NCI-H146 (cell line): ENCODE measurements around the gene ELK3.

Experiments used
- DNase-seq: peaks from one replicate; lab custom pipeline; 2025; lab: John Stamatoyannopoulos, UW

ELK3 gene

DNA sequence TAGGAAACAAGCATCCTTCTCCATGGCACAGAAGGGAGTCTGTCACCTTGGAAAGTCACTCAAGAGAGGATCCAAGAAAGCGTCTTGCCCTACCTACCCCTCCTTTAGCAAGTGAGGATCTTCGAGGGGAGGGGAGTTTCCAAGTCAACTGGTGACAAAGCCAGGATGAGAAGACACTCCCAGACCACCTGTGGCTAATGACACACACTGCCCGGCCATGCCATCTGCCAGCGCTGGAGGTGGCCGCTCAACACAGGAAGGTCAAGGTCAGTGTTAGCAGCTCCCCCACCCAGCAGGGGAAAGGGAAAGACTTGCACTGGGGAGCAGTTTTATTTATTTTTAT lies 41.3 kb downstream of the ELK3 start:
- peak; percentile 85 for DNase-seq

DNA sequence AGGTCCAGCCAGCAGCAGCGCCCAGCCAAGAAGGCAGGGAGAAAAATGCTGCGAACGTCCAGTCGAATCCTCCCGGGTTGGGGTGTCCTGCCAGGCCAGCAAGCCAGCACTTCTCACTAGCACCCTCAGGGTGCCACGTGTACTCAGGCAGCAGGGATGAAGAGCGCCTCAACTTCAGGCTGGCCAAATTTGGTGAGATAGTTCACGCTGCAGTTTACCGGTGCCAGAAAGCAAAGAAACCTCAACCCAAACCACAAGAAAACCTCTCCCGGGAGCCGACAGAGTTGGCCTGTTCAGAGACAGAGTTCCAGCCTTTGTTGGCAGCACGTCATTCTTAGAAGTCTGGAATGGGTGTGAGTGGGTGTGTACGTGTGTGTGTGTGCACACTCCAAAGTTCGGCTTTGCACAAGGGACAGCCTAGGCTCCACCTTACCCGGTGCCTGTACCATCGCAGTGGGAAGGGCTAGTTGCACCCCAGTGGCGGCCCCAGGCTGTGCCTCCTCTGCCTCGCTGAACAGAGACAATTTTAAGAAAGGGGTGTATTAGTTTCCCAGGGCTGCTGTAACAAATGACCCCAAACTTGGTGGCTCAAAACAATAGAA lies 42.1 kb downstream of the ELK3 start:
- DNase-seq = no peak

DNA sequence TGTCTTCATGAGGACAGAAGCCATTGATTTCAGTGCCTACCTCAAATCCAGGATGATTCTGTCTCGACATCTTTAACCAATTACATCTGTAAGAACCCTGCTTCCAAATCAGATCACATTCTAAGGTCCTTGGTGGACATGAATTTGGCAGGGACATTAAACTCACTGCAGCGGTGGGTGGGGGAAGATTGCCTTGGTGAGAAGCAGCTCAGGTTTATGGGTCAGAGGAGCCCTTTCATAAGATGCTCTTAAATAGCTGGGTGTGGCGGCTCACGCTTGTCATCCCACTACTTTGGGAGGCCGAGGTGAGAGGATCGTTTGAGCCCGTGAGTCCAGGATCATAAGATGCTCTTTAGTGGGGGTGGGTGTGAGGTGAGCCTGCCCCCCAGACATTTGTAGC lies 42.9 kb downstream of the ELK3 start:
- no peak for DNase-seq

DNA sequence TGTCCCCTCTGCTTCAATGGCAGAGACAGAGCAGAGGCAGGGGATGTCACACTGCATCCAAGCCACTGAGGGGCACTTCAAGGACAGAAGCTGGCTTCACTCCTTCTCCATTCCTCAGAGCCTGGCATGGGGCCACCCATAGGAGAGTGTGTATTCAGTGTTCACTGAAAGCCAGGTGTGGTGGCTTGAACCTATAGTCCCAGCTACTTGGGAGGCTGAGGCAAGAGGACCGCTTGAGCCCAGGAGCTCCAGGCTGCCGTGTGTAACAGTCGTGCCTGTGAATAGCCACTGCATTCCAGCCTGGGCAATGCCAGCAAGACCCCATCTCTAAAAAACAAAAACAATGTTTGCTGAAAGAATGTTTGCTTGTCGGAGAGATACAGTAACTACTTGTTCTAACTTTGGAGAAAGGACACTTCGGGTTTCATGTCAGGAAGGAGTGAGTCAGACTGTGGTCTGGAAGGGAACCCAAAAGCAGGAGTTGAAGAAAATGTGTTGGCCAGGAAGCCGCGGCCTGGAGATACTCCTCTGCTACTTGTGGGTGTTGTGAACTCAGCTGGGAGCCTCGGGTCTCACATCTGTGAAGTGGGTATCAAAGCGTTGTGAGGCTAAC lies 43.4 kb downstream of the ELK3 start:
- DNase-seq = no peak

DNA sequence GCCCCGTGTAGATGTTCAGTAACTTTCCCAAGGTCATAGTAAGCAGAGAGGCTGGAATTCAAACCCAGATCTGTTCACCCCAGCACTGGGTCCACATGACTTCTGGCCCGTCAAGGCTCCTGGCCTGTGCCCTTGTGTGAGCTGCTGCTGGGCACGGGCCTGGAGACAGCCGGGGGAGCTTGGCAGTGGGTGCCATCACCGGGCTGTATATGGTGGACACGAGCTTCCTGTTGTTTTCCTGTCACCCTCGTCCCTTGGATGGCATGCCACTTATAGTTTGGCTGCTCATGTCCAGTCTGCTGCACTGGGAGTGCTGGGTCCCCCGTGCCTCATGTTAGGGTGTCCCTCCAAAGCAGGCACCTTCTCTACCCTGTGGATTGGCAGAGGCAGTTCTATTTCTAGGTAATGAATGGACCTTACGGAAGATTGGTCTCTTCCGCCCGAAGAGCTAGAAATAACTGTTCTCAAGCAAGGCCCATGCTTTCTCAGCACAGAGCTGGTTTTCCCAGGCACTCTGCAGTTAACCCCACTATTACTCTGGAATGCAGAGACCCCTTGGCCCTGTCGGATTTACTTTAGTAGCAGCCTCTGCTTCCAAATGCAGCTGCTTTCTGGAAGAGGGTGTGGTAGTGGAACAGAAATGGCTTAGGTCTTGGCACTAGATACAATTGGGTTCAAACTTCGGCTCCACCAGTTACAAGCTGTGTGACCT lies 44.3 kb downstream of the ELK3 start:
- DNase-seq = no peak

DNA sequence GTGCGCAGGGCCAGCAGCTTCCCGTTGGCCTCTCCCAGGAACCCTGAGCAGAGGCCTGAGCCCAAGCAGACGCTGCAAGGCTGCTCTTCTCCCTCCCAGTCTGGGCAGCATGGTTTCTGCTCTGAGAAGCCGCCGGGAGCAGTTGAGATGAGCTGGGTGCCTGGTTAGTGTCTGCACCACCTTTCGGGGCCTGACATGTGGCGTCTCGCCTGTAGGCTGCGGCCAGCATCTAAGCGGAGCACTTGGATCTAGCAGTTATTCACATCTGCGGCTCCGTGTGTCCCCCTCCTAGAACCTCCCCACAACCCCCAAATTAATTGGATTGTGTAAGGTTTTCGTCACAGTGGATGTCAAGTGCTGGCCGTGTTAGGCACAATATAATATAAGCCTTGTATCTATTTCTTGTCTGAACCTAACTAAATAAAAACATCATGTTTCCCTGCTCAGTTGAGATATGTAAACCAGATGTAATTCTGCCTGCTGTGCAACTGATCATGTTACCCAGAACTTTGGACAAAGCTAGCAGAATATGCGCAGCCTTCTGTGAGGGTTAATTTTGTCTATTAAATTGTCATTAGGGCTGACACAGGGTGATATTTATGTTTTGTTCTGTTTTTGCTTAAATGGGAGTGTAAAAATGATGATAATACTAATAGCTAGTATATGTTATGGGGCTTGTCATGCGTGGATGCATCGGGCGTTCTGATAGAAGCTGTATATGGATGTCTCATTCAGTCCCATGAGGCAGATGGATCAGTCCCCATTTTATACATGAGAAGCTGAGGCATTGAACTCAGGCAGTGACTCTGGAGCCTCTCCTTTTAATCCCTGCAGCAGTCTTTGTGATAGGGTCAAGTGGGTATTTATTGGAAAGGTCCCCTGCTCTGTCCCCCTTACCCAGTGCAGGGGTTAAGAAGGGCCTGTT lies 45.8 kb downstream of the ELK3 start:
- no peak for DNase-seq

DNA sequence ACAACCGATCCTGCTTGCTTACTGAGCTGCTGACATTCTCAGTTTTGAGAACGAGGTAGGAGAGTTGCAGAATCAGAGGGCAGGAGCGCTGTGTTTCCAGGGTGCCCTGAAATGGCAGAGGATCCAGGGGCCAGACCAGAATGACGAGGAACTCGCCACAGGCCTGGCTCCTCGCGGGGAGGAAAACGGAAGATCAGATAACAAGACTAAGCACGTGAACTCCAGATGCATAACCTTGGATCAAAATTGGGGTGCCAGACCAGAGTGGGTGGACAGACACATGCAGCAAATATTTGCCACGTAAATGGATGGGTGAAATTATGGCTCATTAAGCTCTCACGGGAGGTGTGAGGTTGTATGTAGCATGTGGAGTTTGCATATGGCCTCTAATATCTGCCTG lies 46.5 kb downstream of the ELK3 start:
- DNase-seq = no peak

DNA sequence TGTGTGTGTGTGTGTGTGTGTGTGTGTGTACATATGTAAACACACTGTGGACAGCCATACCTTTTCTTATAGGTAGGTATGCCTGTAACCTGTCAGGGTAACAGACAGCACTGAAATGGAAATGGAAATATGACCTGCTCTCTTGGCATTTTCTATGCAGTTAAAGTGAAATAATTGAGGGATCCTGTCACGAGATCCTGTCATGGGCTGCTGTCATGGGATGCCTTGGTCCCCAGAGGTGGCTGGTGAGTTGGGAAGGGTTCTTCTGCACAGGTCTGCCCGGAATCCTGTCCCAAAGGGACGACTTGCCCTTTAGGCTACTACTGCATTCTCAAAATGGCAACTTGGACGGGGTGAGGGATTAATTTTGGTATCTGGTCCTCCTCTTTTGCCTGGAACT lies 47.3 kb downstream of the ELK3 start:
- DNase-seq = no peak

DNA sequence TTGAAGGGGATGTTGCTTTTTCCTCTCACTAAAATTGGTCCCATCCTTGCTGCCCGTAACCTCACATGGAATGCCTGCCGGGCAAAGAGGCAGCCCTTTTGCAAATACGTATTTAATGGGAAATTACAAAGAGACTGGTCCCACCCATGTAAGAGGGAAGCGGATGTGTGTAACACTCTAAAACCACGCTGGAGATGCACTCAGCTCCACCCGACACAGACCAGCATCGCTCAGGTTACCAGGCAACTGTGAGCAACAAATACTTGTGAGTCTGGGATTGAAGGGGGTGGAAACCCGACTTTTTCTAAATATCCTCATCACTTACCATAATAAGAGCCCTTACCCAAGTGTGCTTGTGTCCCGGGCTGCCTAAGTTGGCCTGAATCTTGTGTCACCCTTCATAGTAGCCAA lies 47.7 kb downstream of the ELK3 start:
- no peak for DNase-seq

DNA sequence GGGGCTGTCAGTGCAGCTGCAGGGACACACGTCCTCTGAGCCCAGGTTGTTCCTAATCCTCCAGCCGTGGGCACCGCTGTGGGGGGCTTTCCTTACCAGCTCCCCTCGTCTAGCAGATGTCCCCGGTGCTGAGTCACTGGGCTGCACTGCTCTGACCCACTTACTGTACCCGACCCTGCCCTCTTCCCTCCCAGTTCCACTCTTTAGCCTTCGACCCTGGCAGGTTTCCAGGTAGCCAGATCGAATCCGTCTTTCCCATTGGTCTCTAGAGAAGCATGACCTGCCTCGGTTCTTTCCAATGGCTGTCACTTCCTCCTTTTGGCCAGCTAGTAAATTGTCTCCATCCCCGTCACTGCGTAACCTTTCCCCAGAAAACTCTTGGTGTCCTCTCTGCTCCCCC lies 48.4 kb downstream of the ELK3 start:
- no peak for DNase-seq

DNA sequence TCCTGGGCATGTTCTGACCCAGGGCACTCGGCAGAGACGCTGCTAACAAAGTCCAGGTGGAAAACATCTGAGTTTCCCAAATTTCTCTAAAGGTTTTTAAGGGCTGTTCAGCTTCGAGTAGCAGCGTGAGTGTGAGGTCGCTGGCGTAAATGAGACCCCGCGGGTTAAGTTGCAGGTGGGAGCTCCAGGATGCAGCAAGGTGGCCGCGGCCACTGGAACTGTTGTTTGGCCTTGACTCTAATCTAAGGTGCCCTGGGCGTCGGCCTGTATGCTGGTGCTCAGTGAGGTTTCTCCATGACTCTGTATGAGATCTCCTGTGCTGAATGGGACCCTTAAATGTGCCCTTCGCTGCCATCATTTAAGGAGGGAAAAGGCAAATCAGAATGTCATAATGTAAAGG lies 50.7 kb downstream of the ELK3 start:
- no peak for DNase-seq

DNA sequence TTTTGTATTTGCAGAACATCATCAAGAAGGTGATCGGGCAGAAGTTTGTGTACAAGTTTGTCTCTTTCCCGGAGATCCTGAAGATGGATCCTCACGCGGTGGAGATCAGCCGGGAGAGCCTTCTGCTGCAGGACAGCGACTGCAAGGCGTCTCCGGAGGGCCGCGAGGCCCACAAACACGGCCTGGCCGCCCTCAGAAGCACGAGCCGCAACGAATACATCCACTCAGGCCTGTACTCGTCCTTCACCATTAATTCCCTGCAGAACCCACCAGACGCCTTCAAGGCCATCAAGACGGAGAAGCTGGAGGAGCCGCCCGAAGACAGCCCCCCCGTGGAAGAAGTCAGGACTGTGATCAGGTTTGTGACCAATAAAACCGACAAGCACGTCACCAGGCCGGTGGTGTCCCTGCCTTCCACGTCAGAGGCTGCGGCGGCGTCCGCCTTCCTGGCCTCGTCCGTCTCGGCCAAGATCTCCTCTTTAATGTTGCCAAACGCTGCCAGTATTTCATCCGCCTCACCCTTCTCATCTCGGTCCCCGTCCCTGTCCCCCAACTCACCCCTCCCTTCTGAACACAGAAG lies 52.8 kb downstream of the ELK3 start:
- no peak for DNase-seq

DNA sequence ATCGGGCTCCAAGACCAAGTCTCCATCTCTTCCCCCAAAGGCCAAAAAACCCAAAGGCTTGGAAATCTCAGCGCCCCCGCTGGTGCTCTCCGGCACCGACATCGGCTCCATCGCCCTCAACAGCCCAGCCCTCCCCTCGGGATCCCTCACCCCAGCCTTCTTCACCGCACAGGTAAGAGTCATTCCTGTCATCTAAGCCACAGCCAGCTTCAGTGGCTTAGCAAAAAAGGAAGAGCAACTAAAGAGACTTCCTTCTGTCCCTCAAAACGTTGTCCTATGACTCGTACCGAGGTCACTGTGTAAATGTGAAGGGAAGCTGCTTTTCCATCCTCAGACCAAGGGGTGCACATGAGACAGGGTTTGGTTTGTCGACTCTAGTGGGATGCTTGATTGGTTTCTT lies 53.4 kb downstream of the ELK3 start:
- DNase-seq = no peak

DNA sequence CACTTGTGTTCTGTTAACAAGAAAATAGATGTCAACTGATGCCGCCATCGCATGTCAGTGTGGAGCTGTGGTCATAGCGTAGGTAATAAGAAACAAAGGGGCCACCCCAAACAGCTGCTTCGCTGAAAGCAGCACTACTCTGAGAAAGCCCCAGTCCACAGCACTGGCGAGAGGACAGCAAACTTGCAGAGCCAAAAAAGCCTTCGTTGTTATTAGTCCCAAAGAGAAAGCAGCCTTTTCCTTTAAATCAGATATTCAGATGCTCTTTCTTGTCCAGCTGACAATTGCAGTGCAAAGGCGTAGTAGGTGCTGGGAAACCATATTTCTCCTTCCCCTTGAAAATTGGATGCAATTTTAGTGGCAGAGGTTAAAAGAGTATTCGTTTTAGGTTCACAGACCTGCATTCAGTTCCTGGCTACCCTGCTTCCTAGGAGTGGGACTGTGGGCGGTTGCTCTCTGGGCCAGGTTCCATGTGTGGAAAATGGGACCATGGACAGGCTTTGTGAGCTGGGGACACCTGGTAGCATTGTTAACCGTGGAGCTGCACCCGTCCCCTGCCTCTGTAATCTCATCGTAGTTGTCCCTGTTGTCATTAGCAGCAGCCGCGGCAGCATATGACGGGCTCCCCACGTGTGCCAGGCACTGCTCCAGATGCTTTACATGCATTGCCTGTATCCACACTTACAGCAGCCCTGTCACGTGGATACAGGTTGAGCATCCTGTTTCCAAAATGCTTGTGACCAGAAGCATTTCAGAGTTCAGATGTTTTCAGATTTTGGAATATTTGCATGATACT lies 54.2 kb downstream of the ELK3 start:
- no peak for DNase-seq

DNA sequence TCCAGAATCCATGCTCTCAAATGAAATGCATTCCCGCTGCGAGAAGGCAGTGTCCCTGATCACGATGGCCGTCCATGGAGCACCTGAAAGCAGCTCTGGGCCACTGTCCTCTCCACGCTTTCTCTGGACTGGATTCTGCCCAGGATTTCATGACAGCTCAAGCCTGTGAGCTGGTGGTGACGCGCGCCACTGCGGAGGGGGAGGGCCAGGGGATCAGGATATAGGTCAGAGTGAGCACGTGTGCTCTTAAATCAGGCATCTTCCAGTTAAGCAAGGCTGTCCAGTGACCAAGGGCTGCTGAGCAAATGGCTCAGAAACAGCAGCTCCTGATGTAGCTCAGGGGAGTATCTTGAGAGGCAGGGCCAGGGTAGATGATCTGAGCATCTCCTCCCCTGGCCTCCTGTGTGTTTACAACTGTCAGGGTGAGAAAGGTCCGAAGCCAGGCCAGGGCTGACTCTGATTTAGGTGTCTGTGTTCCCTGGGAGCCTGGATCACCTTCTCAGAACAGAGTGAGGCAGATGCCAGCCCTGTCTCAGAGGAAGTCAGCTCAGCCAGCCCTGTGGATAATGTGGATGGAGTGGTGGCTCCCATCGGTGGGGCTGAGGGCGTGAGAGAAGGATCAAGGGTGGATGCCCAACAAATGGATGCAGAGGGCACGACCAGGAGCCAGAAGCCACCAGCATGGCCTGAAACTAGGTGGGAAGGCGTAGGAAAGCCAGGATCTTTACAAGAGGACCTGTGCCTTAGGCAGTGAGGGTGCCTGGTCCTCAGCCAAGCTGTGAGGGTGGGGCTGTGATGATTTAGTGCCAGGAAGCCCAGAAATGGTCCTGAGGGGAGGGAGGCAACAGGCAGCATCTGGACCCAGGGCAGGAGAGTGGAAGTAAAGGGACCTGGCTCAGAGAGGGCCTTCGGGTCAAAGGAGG lies 55.3 kb downstream of the ELK3 start:
- no peak for DNase-seq

DNA sequence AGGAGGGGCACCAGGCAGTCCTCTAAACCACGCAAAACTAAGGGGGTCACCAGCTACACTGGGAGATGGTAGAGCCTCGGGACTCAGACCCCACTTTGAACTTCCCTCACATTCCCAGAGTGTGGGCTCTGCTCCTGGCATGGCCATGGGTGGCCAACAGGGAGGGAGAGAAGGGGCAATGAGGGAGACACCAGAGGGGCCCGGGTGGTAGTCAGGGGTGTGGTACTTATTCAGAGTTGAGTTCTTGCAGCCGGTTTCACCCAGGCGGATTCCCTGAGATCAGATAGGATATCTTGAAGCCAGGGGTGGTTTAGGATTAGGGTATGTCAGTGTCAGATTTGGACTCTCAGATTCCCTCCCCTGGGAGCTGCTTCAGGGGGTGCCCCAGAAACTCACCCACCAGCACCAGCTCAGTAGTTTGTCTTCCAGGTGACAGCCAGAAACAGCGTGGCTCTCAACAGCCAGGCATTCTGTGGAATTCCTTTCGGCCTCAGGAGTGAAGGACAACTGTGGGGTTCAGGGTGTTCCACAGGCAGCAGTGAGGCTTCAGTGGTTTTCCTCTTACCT lies 56.0 kb downstream of the ELK3 start:
- DNase-seq = no peak

DNA sequence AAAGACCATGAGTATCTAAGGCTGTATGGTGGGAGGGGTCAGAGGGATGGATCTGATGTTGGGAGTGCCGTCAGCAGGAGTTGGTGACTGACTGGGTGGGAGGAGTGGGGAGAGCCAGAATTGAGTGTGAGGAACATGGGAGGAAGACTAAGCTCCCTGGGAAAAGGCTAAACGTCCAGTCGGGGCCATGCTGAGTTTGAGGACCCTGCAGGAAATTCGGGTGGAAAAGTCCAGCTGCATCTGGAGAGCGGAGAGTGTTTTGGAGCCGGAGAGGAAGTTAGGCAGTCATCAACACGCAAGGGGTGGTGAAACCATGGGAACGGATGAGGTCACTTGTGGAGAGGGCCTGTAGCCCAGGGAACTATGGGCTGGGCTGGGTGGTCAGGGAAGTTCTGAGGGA lies 60.9 kb downstream of the ELK3 start:
- DNase-seq = no peak

DNA sequence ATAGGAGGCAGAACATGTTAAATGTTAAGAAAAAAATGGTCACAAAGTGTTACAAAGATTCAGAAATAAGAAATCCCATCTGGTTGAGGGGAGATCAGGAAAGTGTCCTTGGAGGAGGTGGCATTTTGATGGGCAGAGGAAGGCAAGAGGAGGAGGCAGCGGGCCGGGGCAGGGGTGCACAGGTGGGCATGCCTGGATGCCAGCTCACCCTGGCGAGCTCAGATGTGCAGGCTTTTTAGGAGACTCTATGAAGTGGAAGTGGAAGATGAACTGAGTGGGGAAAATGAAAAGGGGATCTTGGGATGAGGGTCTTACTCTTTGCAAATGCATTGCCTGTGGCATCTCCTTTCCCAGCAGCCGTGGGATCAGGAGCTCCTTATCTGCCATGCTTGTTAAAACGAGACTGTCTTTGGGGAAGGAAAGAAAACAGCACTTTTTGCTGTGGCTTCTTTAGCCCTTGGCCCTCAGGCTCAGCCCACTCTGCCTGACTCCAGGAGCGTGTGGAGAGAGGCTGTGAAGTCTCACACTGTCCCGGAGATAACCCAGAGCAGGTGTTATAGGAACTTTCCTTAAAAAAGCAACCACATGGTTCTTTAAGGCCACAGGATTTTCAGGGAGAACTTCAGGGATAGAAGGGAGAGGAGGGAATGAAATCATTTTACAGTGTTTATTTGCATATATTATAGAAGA lies 62.6 kb downstream of the ELK3 start:
- no peak for DNase-seq

DNA sequence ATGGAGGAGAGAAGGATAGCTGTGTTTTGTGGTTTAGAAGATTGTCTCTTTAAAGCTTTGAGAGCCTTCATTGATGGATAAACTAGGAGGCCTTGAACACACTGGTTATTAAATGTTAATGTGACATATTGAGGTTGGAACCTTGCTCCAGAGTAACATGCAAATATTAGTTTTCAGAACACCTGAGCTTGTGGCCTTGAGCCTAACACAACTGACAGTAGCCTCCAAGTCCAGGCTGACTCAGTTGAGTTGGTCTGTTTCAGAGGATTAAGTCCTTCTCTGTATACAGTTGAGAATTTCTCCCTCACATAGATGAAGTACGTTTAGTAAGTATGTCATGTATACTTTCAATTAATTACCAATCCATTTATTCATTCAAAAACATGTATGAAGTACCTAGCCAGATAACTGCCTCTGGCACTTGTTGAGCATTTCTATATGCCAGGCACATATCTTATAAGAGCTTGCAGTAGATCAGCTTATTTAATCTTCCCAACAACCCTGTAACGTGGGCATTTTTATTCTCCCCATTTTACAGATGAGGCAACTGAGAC lies 63.5 kb downstream of the ELK3 start:
- DNase-seq = no peak
